ENCODE results near the gene FRMD4A.

DNA sequence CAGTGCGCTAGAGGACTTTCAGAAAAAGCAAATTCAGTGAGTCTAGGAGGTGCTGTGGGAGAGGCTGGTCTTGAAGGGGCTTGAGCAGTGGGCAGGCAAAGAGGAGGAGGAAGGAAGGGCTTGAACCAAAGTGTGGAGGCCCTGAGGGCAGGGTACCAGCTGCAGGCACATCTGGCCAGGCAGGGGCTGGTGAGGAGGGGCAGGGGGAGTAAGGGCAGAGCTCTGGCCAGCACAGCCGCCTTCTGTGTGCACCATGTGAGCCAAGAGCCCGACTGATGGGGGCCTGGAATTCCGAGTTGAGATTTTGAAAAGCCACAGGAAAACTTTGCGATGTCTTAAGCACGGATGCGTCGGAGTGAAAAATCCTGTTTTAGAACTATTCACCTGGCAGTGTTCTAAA, 669.5 kb downstream of the FRMD4A start:
- no peak for TF ChIP-seq BHLHE40 (IDR thresholded peaks at IDR 0.05; ENCODE audit: borderline replicate concordance)
- TF ChIP-seq ARNT (IDR thresholded peaks at IDR 0.05): no peak
- TF ChIP-seq L3MBTL2 (conservative IDR thresholded peaks at IDR 0.05): no peak
- TF ChIP-seq SUZ12 (IDR thresholded peaks at IDR 0.05): no peak
- no peak for TF ChIP-seq SP1 (IDR thresholded peaks at IDR 0.05)
- TF ChIP-seq FOXM1 (IDR thresholded peaks at IDR 0.05; ENCODE audit: borderline replicate concordance): no peak
- TF ChIP-seq, protein P1, sequence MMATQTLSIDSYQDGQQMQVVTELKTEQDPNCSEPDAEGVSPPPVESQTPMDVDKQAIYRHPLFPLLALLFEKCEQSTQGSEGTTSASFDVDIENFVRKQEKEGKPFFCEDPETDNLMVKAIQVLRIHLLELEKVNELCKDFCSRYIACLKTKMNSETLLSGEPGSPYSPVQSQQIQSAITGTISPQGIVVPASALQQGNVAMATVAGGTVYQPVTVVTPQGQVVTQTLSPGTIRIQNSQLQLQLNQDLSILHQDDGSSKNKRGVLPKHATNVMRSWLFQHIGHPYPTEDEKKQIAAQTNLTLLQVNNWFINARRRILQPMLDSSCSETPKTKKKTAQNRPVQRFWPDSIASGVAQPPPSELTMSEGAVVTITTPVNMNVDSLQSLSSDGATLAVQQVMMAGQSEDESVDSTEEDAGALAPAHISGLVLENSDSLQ (IDR thresholded peaks at IDR 0.05): no peak
- TF ChIP-seq FOXK2 (IDR thresholded peaks at IDR 0.05): no peak
- TF ChIP-seq HDGF (IDR thresholded peaks at IDR 0.05; ENCODE audit: borderline replicate concordance): no peak
- no peak for TF ChIP-seq TARDBP (IDR thresholded peaks at IDR 0.05)
- no peak for TF ChIP-seq LEF1 (IDR thresholded peaks at IDR 0.05; ENCODE audit: borderline replicate concordance)
- no peak for TF ChIP-seq ELF4 (IDR thresholded peaks at IDR 0.05)
